GM23338 (cell line): ENCODE data around the gene GDAP2. TPM values are rescaled to one million over a fixed set of nuclear protein-coding genes. Genes with fewer than 3 reads are reported as not detected.

Experiments used
- ATAC-seq: fragments of 200-7000 bp; cut with Tn5 transposase; 3 replicates; pipeline ENCODE4 v1.9.1; 2020
- DNase-seq: peaks from one replicate; pipeline ENCODE4 v3.0.0-alpha.2; 2015; ENCODE audit warnings: low spot score
- H2AFZ ChIP-seq: fragments of 200-600 bp; sonication (generic); 2 replicates; pipeline ENCODE4 v1.8.0; 2016; ENCODE audit warnings: antibody characterized with exemption, mild to moderate bottlenecking, moderate library complexity
- H3F3A ChIP-seq: fragments of 200-600 bp; sonication (generic); replicated peaks from 2 replicates; pipeline ENCODE4 v1.8.0; 2017; ENCODE audit warnings: antibody characterized with exemption, mixed run types, low read depth
- H3K27ac ChIP-seq: fragments of 200-600 bp; sonication (generic); 2 replicates; pipeline ENCODE4 v1.6.1; 2016; ENCODE audit warnings: low read depth
- H3K27me3 ChIP-seq: fragments of 200-600 bp; sonication (generic); 2 replicates; pipeline ENCODE4 v1.8.0; 2016; ENCODE audit warnings: mild to moderate bottlenecking, mixed run types, moderate library complexity; ENCODE audit not compliant: insufficient read depth
- H3K36me3 ChIP-seq: fragments of 200-600 bp; sonication (generic); 2 replicates; pipeline ENCODE4 v1.8.0; 2016; ENCODE audit warnings: mild to moderate bottlenecking; ENCODE audit not compliant: insufficient read depth
- H3K4me1 ChIP-seq: fragments of 200-600 bp; sonication (generic); 2 replicates; pipeline ENCODE4 v1.8.0; 2016; ENCODE audit warnings: mild to moderate bottlenecking, moderate library complexity; ENCODE audit not compliant: insufficient read depth
- H3K4me2 ChIP-seq: fragments of 200-600 bp; sonication (generic); 2 replicates; pipeline ENCODE4 v1.7.1; 2017; ENCODE audit warnings: mixed run types
- H3K4me3 ChIP-seq: fragments of 200-600 bp; sonication (generic); 2 replicates; pipeline ENCODE4 v1.6.1; 2016; ENCODE audit warnings: mixed run types
- H3K79me2 ChIP-seq: fragments of 200-600 bp; sonication (generic); replicated peaks from 2 replicates; pipeline ENCODE4 v1.8.0; 2017; ENCODE audit warnings: mild to moderate bottlenecking; ENCODE audit not compliant: insufficient read depth
- H3K9me2 ChIP-seq: fragments of 200-600 bp; sonication (generic); 2 replicates; pipeline ENCODE4 v1.8.0; 2017; ENCODE audit not compliant: insufficient read depth
- H4K20me1 ChIP-seq: fragments of 200-600 bp; sonication (generic); replicated peaks from 2 replicates; pipeline ENCODE4 v1.8.0; 2017; ENCODE audit warnings: mild to moderate bottlenecking; ENCODE audit not compliant: insufficient read depth
- H3K27ac Mint-ChIP-seq: 2 replicates; pipeline ENCODE4 v1.8.0; 2020; ENCODE audit warnings: inconsistent platforms, mild to moderate bottlenecking, moderate library complexity, mixed read lengths
- H3K27me3 Mint-ChIP-seq: 3 replicates; pipeline ENCODE4 v1.8.0; 2022; ENCODE audit warnings: low read depth, mild to moderate bottlenecking, moderate library complexity, mixed read lengths, inconsistent platforms; ENCODE audit not compliant: insufficient read depth, poor library complexity
- H3K36me3 Mint-ChIP-seq: 3 replicates; pipeline ENCODE4 v1.8.0; 2021; ENCODE audit warnings: low read depth, mild to moderate bottlenecking, inconsistent platforms, moderate library complexity, mixed read lengths
- H3K4me1 Mint-ChIP-seq: 3 replicates; pipeline ENCODE4 v1.8.0; 2020; ENCODE audit warnings: mild to moderate bottlenecking, inconsistent platforms, mixed read lengths
- H3K4me3 Mint-ChIP-seq: 3 replicates; pipeline ENCODE4 v1.8.0; 2021; ENCODE audit warnings: moderate library complexity, mild to moderate bottlenecking, inconsistent platforms, mixed read lengths
- H3K9me3 Mint-ChIP-seq: 3 replicates; pipeline ENCODE4 v1.8.0; 2020; ENCODE audit warnings: moderate library complexity, mild to moderate bottlenecking, inconsistent platforms, mixed read lengths
- CREB1 ChIP-seq: fragments of 250-450 bp; sonication (Bioruptor Pico); IDR thresholded peaks from 2 replicates; pipeline ENCODE4 v1.5.0; 2020; ENCODE audit warnings: low read depth, mild to moderate bottlenecking, moderate library complexity
- CTCF ChIP-seq, 2 experiments: fragments of 200-600 bp in 1 of 2; sonication (generic) in 1 of 2; conservative IDR thresholded peaks; 2 replicates each; pipeline versions ENCODE4 v1.5.1 to v1.6.1; 2016 to 2017; ENCODE audit warnings: antibody characterized with exemption in 2 of 2, low read depth in 2 of 2, mild to moderate bottlenecking in 2 of 2, moderate library complexity in 1 of 2
- ETS1 ChIP-seq: IDR thresholded peaks from 2 replicates; pipeline ENCODE4 v1.6.1; 2016; ENCODE audit warnings: antibody characterized with exemption
- EZH2 ChIP-seq: fragments of 200-600 bp; sonication (generic); IDR thresholded peaks from one replicate; pipeline ENCODE4 v1.8.0; 2017; ENCODE audit warnings: antibody characterized with exemption, mild to moderate bottlenecking, low read depth; ENCODE audit not compliant: unreplicated experiment
- EZH2phosphoT487 ChIP-seq: fragments of 200-600 bp; sonication (generic); IDR thresholded peaks from one replicate; pipeline ENCODE4 v1.8.1; 2018; ENCODE audit warnings: antibody characterized with exemption; ENCODE audit not compliant: unreplicated experiment
- JUNB ChIP-seq: IDR thresholded peaks from one replicate; pipeline ENCODE4 v1.6.1; 2016; ENCODE audit warnings: antibody characterized with exemption; ENCODE audit not compliant: unreplicated experiment
- NANOG ChIP-seq: IDR thresholded peaks from 2 replicates; pipeline ENCODE4 v1.6.1; 2016; ENCODE audit warnings: antibody characterized with exemption, borderline replicate concordance
- POLR2AphosphoS5 ChIP-seq: IDR thresholded peaks from 2 replicates; pipeline ENCODE4 v1.6.1; 2016; ENCODE audit warnings: antibody characterized with exemption, low read depth
- REST ChIP-seq: IDR thresholded peaks from one replicate; pipeline ENCODE4 v1.6.1; 2018; ENCODE audit warnings: antibody characterized with exemption; ENCODE audit not compliant: unreplicated experiment
- STAT1 ChIP-seq: IDR thresholded peaks from one replicate; pipeline ENCODE4 v1.6.1; 2016; ENCODE audit warnings: antibody characterized with exemption; ENCODE audit not compliant: unreplicated experiment
- ZNF114 ChIP-seq: fragments of 250-450 bp; sonication (Bioruptor Pico); IDR thresholded peaks from 2 replicates; pipeline ENCODE4 v1.5.0; 2020; ENCODE audit warnings: mild to moderate bottlenecking, moderate library complexity
- ZNF331 ChIP-seq: fragments of 250-450 bp; sonication (Bioruptor Pico); IDR thresholded peaks from 2 replicates; pipeline ENCODE4 v1.5.0; 2020; ENCODE audit warnings: low read depth, mild to moderate bottlenecking, moderate library complexity
- ZNF462 ChIP-seq: fragments of 250-450 bp; sonication (Bioruptor Pico); IDR thresholded peaks from 2 replicates; pipeline ENCODE4 v1.5.0; 2020; ENCODE audit warnings: mild to moderate bottlenecking, moderate library complexity
- polyA plus RNA-seq: library from polyadenylated mRNA; unstranded; fragments of >200 nt; fragmentation: Nextera tagmentation; extraction: Ambion mirVana; gene quantifications from 2 replicates; pipeline ENCODE4 v1.2.1, GENCODE V29; 2016
- total RNA-seq: library from RNA; depleted of rRNA; stranded (reverse); fragments of >200 nt; shearing (Covaris generic); gene quantifications from 2 replicates; pipeline ENCODE4 v1.2.3, GENCODE V29; 2014

Gene GDAP2
- total and polyA plus RNA-seq, 2 experiments from 2014 or later, result 10.7 to 24.5 TPM

- Histone ChIP-seq H3K4me3 (no peak overlapping the region), H3K27ac (no peak overlapping the region), H3K36me3 (no peaks in the 10 kb centered on the region), H3K27me3 (no peaks in the 10 kb centered on the region), H3K4me2 (no peak overlapping the region), H3K4me1 (no peaks in the 10 kb centered on the region), H3K79me2 (no peaks in the 10 kb centered on the region), H2AFZ (no peak overlapping the region), H3K9me2 (no peaks in the 10 kb centered on the region), H4K20me1 (no peaks in the 10 kb centered on the region), H3F3A (no peaks in the 10 kb centered on the region)
- Mint-ChIP-seq H3K4me3 (no peak overlapping the region), H3K9me3 (no peaks in the 10 kb centered on the region), H3K4me1 (no peaks in the 10 kb centered on the region), H3K36me3 (no peaks in the 10 kb centered on the region), H3K27me3 (no peaks in the 10 kb centered on the region), H3K27ac (no peak overlapping the region)
- no peak for TF ChIP-seq STAT1
- TF ChIP-seq ZNF462, result no peak
- TF ChIP-seq ZNF114 (CRISPR knock-in tag), result no peak
- TF ChIP-seq ZNF331 (CRISPR knock-in tag), result no peak
- TF ChIP-seq CTCF (conservative IDR thresholded peaks at IDR 0.05; ENCODE audit: low read depth in 2 of 2), result no peak
- no peak for TF ChIP-seq EZH2
- TF ChIP-seq REST, result no peak
- no peak for TF ChIP-seq POLR2AphosphoS5
- TF ChIP-seq NANOG, result no peak
- no peak for TF ChIP-seq EZH2phosphoT487
- TF ChIP-seq ETS1, result no peak
- no peak for TF ChIP-seq CREB1 (CRISPR knock-in tag)
- TF ChIP-seq JUNB, result no peak
- no peak for ATAC-seq
- no peak for DNase-seq
Observed at GRCh38 chr1:117857418-117857817, 72.0 kb downstream of the GDAP2 start.
